Measurements from ENCODE around the gene IFT27. TPM values are rescaled to one million over a fixed set of nuclear protein-coding genes. Genes with fewer than 3 reads are reported as not detected.
"Not testable (repeated sequence)": the region's sequence is repeated elsewhere in the genome, so short reads cannot be mapped to it uniquely, and the experiment has no call there.

Gene IFT27
- total RNA-seq, 1 donor from 2014 or later = 30.2 TPM

GRCh38 chr22:36756031-36756430 lies 19.9 kb downstream of the IFT27 start:
- H3K4me1 ChIP-seq = no peaks in the 10 kb centered on the region
- ATAC-seq = no peak
- H3K9me3 ChIP-seq = no peaks in the 10 kb centered on the region
- no peak for TF ChIP-seq CTCF (IDR thresholded peaks at IDR 0.05)
- DNase-seq = no peak
- H3K27me3 ChIP-seq (ENCODE audit: low read depth) = peaks cover 40% of the 10 kb centered on the region
- H3K4me3 ChIP-seq = no peak overlapping the region
- H3K36me3 ChIP-seq = no peaks in the 10 kb centered on the region
- no peak overlapping the region for H3K27ac ChIP-seq
- intact Hi-C loops (cut with DNase I) = no loop called here

- Histone ChIP-seq H3K4me1 (no peaks in the 10 kb centered on the region), H3K9me3 (no peaks in the 10 kb centered on the region), H3K27me3 (ENCODE audit: low read depth) (peaks cover 40% of the 10 kb centered on the region), H3K36me3 (no peaks in the 10 kb centered on the region), H3K27ac (no peak overlapping the region), H3K4me3 (no peak overlapping the region)
- DNase-seq (no peak), ATAC-seq (no peak)
- no peak for TF ChIP-seq CTCF (IDR thresholded peaks at IDR 0.05)
- intact Hi-C loops (cut with DNase I) = no loop called here
Observed at GRCh38 chr22:36755316-36755715, 20.6 kb downstream of the IFT27 start.

GRCh38 chr22:36754881-36755280 lies 21.0 kb downstream of the IFT27 start:
- H3K36me3 ChIP-seq; H3K4me3 ChIP-seq; ATAC-seq; intact Hi-C loops (cut with DNase I); H3K9me3 ChIP-seq; DNase-seq; H3K4me1 ChIP-seq; H3K27ac ChIP-seq: not testable (repeated sequence)
- H3K27me3 ChIP-seq (ENCODE audit: low read depth) = peaks cover 40% of the 10 kb centered on the region

- Histone ChIP-seq H3K9me3 (no peaks in the 10 kb centered on the region), H3K4me1 (no peaks in the 10 kb centered on the region), H3K27me3 (ENCODE audit: low read depth) (peaks cover 40% of the 10 kb centered on the region), H3K36me3 (no peaks in the 10 kb centered on the region), H3K27ac (no peak overlapping the region), H3K4me3 (no peak overlapping the region)
- ATAC-seq (no peak), DNase-seq (no peak)
- no peak for TF ChIP-seq CTCF (IDR thresholded peaks at IDR 0.05)
- intact Hi-C loops (cut with DNase I) = no loop called here
Observed at GRCh38 chr22:36753916-36754315, 22.0 kb downstream of the IFT27 start.

GRCh38 chr22:36753120-36753802 lies 22.7 kb downstream of the IFT27 start:
- intact Hi-C loops (cut with DNase I) = no loop called here
- no peak overlapping the region for H3K27ac ChIP-seq
- no peaks in the 10 kb centered on the region for H3K9me3 ChIP-seq
- H3K4me3 ChIP-seq = no peak overlapping the region
- no peaks in the 10 kb centered on the region for H3K36me3 ChIP-seq
- TF ChIP-seq CTCF (IDR thresholded peaks at IDR 0.05) = no peak
- H3K27me3 ChIP-seq (ENCODE audit: low read depth) = peaks cover 40% of the 10 kb centered on the region
- ATAC-seq = no peak
- no peak for DNase-seq
- H3K4me1 ChIP-seq = no peaks in the 10 kb centered on the region

GRCh38 chr22:36746375-36746970 lies 29.4 kb downstream of the IFT27 start:
- H3K27ac ChIP-seq = no peak overlapping the region
- intact Hi-C loops (cut with DNase I) = no loop called here
- no peaks in the 10 kb centered on the region for H3K4me1 ChIP-seq
- no peaks in the 10 kb centered on the region for H3K9me3 ChIP-seq
- peak in 1 of 2 donors; percentile 29 for ATAC-seq
- no peak for TF ChIP-seq CTCF (IDR thresholded peaks at IDR 0.05)
- H3K27me3 ChIP-seq (ENCODE audit: low read depth) = peaks cover 31% of the 10 kb centered on the region
- H3K4me3 ChIP-seq = no peak overlapping the region
- no peak for DNase-seq
- no peaks in the 10 kb centered on the region for H3K36me3 ChIP-seq
